GM19324 (cell line): ENCODE data around the gene TSSK2.
"Not testable (repeated sequence)": the region's sequence is repeated elsewhere in the genome, so short reads cannot be mapped to it uniquely, and the experiment has no call there.

ENCODE experiments used
- ATAC-seq: cut with Tn5 transposase; IDR thresholded peaks from one replicate; pipeline ENCODE4 v1.9.1; 2021; ENCODE audit warnings: mild to moderate bottlenecking, moderate library complexity; ENCODE audit not compliant: unreplicated experiment, low FRiP score

The TSSK2 gene

DNA sequence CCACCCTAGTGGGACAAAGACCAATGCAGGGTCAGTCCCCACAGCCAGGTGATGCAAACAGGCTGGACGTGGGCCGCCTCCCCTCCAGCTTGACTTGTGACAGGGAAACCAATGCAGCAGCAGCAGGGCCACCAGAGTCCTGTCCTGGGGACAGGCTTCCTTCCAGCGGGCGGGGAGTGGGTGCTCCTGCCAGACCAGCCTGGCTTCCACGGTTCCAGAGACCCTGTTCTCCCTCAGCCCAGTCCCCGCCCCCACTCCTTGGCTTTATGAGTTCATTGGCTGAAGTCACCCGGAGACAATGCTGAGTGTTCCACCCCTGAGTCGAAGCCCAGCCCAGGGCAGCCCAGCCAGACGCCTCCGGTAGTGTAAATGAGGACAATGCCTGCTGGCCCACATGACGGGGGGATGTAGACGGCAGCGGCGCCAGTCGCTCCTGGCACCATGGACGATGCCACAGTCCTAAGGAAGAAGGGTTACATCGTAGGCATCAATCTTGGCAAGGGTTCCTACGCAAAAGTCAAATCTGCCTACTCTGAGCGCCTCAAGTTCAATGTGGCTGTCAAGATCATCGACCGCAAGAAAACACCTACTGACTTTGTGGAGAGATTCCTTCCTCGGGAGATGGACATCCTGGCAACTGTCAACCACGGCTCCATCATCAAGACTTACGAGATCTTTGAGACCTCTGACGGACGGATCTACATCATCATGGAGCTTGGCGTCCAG is at the start of gene TSSK2:
TSSK2 (plus strand) TSS at position 350 of the 726 bp plus-strand sequence; CDS start at position 442, 92 bp downstream.
- ATAC-seq, result no peak

- ATAC-seq, result no peak
Measured at GRCh38 chr22:19081351-19081750, 49.8 kb upstream of the TSSK2 start.

- ATAC-seq, result no peak
Measured at GRCh38 chr22:19082101-19082500, 49.0 kb upstream of the TSSK2 start.

DNA sequence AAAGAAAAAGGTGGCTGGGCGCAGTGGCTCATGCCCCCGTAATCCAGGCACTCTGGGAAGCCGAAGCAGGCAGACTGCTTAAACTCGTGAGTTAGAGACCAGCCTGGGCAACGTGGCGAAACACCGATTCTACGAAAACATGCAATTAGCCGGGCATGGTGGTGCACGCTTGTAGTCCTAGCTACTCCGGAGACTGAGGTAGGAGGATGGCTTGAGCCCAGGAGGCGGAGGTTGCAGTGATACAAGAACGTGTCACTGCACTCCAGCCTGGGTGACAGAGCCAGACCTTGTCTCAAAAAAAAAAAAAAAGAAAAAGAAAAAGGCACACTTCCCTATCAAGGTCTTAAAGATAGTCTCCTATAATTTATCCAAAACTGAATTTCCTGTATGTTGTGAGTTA is 48.3 kb upstream of the TSSK2 start:
- ATAC-seq, result no peak

GRCh38 chr22:19084126-19084525 is 47.0 kb upstream of the TSSK2 start:
- ATAC-seq, result not testable (repeated sequence)

DNA sequence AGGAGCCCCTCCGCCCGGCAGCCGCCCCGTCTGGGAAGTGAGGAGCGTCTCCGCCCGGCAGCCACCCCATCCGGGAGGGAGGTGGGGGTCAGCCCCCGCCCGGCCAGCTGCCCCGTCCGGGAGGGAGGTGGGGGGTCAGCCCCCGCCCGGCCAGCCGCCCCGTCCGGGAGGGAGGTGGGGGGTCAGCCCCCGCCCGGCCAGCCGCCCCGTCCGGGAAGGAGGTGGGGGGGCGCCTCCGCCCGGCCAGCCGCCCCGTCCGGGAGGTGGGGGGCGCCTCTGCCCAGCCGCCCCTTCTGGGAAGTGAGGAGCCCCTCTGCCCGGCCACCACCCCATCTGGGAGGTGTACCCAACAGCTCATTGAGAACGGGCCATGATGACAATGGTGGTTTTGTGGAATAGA is 46.5 kb upstream of the TSSK2 start:
- not testable (repeated sequence) for ATAC-seq

DNA sequence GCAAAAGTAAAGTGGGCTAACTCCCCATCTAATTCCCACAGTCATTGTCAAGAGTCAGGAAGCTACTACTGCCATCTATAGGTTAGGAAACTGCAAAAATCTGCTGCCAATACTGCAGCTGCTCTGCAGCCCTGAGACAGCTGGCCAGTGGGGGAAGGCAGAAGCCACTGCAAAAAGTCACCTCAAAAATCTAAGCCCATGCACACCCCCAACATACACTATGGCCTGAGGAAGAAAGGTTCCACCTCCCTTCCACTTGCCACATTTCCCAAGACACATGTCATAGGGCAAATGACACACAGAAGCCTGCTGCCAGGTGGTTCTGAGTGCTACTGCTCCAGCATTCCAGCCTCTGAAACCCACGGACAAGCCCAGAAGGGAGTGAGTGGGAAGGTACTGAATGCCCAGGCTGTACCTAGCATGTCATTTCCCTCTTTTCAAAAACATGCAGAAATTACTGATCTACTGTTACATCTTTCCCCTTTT is 45.8 kb upstream of the TSSK2 start:
- ATAC-seq, result no peak

GRCh38 chr22:19086417-19086816 is 44.7 kb upstream of the TSSK2 start:
- no peak for ATAC-seq

GRCh38 chr22:19086896-19087295 is 44.2 kb upstream of the TSSK2 start:
- no peak for ATAC-seq

GRCh38 chr22:19088866-19089595 is 42.1 kb upstream of the TSSK2 start:
- no peak for ATAC-seq

- no peak for ATAC-seq
Measured at GRCh38 chr22:19090183-19090582, 40.9 kb upstream of the TSSK2 start.

DNA sequence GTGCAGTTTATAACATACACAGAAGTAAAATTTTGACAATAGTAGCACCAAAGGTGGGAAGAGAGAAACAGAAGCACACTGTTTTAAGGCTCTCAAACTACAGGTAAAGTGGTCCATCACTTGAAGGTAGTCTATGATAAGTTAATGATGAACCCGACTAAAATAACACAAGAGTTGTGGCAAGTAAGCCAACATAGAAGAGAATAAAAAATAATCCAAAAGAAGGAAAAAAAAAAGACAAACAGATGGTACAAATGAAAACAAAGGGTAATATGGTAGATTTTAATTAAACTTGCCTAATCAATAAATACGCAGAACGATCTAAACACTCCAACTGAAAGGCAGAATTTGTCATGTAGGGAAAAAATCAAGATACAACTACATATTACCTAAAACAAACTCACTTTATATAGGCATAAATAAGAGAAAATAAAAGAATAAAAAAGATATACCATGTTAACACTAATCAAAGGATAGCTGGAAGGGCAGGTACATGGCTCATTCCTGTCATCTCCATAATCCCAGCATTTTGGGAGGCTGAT is 40.5 kb upstream of the TSSK2 start:
- ATAC-seq, result no peak

- no peak for ATAC-seq
Measured at GRCh38 chr22:19092725-19093124, 38.4 kb upstream of the TSSK2 start.

DNA sequence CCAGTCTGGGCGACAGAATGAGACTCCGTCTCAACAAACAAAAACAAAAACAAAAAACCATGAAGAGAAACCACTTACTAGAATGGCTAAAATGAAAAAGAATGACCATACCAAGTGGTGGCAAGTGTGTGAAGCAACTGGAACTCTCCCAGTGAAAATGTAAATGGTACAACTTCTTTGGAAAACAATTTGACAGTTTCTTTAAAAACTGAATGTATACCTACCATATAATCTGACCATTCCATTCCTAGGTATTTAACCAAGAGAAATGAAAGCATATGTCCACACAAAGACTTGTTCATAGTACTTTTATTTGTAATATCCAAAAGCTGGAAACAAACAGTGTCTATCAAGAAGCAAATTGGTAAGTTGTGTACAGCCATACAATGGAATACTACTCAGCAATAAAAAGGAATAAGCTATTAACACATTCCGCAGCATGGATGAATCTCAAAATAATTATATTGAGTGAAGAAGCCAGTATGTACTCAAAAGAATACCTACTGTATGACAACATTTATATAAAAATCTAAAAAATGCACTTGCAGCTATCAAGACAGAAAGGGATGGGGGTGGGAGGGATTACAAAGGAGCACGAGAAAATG is 36.6 kb upstream of the TSSK2 start:
- ATAC-seq, result no peak

DNA sequence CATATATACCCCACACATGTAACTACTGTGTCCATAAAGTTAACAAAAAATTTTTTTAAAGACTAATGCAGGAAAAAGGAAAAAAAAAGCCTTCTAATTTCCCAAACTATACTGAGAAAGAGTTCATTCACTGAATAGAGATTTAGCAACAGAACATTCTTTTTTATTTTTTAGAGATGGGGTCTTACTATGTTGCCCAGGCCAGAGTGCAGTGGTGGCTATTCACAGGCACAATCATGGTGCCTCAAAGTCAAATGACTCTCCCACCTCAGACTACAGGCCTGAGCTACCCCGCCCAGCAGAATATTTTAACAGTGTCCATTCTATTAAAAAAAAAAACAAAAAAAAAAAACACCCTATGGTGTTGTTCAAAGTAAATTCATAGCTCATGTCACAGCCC is 34.6 kb upstream of the TSSK2 start:
- no peak for ATAC-seq

- ATAC-seq, result no peak
Measured at GRCh38 chr22:19097518-19097917, 33.6 kb upstream of the TSSK2 start.

GRCh38 chr22:19098157-19098556 is 33.0 kb upstream of the TSSK2 start:
- no peak for ATAC-seq

DNA sequence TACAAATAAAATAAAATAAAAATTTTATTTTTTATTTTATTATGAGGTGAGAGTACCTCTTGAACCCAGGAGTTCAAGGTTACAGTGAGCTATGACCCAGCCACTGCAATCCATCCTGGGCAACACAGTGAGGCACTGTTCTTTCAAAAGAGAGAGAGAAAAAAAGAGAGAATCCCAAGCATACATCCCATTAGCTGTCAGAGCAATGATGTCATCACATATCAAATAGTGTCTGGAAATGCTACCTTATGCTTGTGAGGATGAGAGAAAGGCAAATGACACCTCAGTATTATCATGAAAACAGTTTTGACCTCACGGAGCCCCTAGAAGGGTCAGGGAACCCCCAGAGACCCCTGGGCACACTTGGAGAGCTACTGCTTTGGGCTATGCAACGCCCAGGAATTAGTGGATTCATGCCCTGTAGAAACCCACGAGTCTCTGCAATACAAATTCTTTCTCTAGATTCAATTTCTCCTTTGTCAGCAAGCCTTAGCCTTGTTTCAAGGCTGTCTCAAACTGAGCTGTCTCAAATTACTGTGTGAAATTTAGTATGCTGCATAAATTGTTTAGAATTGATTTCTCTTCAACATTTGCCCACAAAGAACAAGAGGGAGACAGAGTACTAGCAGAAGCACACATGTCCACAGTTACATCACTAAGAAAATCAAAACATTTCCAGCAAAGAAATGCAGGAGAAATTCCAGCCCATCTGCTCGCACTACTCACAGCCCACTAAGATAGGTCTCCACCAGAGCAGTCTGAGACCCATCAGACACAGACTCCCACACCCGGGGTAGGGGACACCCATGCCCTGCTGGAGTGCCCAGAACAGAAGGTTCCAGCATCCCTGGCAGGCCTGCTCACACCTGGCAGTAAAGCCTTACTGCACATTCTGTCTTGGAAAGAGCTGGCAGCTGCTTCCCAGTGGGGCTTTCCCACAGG is 27.0 kb upstream of the TSSK2 start:
- no peak for ATAC-seq

DNA sequence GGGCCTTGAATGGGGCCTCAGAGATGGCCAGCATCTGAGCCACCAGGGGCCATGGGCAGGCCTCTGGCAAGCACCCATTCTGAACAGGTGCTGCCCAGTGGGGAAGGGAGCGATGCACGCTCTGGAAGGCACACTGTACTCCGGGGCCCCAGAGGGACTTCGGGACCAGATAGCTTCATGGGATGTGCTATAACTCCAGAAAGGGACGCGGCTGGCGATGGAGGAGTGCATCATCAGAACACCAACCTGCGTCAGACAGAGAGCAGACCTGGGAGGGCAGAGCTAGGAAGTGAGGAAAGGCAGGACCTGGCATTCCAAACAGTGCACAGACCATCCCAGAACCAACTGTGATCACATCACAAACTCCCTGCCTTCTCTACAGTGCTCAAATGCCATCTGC is 25.7 kb upstream of the TSSK2 start:
- no peak for ATAC-seq
